ENCODE data around the gene ACTN1.

DNA sequence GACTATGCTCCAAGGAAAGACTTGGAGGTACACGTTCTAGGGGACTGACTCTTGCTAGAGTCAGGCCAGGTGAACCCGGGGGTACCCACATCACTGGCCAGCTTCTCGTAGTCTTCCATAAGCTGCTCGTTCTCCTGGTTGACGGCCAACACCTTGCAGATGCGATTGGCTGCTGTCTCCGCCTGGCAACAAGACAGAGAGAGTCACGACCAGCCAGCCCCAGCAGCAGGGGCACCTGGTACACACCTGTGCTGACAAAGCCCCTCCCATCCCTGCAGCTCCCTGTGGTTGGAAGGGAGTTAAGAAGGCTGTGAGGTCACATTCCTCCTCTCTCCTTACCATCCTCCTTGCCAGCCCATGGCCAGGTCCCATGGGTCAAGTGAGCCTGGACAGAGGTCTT lies 85.5 kb downstream of the ACTN1 start:
- TF ChIP-seq, protein P1, sequence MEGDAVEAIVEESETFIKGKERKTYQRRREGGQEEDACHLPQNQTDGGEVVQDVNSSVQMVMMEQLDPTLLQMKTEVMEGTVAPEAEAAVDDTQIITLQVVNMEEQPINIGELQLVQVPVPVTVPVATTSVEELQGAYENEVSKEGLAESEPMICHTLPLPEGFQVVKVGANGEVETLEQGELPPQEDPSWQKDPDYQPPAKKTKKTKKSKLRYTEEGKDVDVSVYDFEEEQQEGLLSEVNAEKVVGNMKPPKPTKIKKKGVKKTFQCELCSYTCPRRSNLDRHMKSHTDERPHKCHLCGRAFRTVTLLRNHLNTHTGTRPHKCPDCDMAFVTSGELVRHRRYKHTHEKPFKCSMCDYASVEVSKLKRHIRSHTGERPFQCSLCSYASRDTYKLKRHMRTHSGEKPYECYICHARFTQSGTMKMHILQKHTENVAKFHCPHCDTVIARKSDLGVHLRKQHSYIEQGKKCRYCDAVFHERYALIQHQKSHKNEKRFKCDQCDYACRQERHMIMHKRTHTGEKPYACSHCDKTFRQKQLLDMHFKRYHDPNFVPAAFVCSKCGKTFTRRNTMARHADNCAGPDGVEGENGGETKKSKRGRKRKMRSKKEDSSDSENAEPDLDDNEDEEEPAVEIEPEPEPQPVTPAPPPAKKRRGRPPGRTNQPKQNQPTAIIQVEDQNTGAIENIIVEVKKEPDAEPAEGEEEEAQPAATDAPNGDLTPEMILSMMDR (conservative IDR thresholded peaks at IDR 0.05): no peak
- TF ChIP-seq ZFX (IDR thresholded peaks at IDR 0.05): no peak
